GM18909 (cell line): ENCODE results near the gene EEF1AKMT1.
"Not testable (repeated sequence)": the region's sequence is repeated elsewhere in the genome, so short reads cannot be mapped to it uniquely, and the experiment has no call there.

ENCODE experiments used
- ATAC-seq: cut with Tn5 transposase; IDR thresholded peaks from one replicate; pipeline ENCODE4 v1.9.1; 2021; ENCODE audit warnings: mild to moderate bottlenecking; ENCODE audit not compliant: unreplicated experiment, poor library complexity

Gene EEF1AKMT1

GRCh38 chr13:20779405-20779804 is 5.6 kb upstream of the EEF1AKMT1 start:
- ATAC-seq = no peak

DNA sequence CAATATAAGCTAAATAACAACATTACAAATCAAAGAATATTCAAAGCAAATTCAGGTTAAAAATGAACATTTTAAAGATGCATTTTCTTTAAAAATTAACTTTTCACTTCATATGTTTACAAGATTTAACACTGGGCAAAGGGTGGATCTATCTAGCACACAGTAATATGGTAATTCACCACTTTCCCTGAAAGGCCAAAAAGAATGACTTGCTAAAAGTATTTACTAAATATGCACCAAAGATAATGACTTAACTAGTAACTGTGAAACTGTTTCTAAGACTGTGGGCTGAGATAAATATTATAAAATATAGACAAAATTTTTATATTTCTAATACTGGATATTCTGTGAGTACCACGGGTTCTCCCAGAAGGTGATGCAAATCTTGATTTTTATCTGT is 4.5 kb upstream of the EEF1AKMT1 start:
- ATAC-seq = no peak

- ATAC-seq = no peak
Observed at GRCh38 chr13:20776751-20777150, 3.0 kb upstream of the EEF1AKMT1 start.

- no peak for ATAC-seq
Observed at GRCh38 chr13:20775961-20776360, 2.2 kb upstream of the EEF1AKMT1 start.

- no peak for ATAC-seq
Observed at GRCh38 chr13:20774746-20775145, 985 bp upstream of the EEF1AKMT1 start.

GRCh38 chr13:20772401-20773131 is 1.2 kb downstream of the EEF1AKMT1 start:
- no peak for ATAC-seq

GRCh38 chr13:20769834-20770233 is 3.9 kb downstream of the EEF1AKMT1 start:
- no peak for ATAC-seq

DNA sequence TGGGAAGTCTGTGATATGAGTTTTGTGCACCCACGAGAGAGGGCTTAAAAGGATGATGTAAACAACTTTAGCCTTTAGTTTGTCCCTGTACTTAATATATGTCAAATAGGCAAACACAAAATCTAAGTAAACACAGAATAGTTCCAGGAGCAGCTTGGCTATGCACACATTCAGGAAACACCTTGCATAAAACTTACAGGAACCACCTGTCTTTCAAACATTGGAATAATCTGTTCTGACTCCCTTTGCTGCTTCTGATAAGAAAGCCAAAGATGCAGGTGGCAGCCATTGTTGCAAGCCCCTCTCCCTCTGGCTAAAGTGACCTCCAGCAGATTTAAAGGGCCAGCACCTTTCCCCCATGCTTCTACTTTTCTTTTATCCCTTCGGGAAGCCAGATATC is 4.7 kb downstream of the EEF1AKMT1 start:
- ATAC-seq = no peak

- ATAC-seq = no peak
Observed at GRCh38 chr13:20767309-20767943, 6.3 kb downstream of the EEF1AKMT1 start.

- ATAC-seq = no peak
Observed at GRCh38 chr13:20760872-20761271, 12.9 kb downstream of the EEF1AKMT1 start.

- ATAC-seq = no peak
Observed at GRCh38 chr13:20754009-20754408, 19.8 kb downstream of the EEF1AKMT1 start.

DNA sequence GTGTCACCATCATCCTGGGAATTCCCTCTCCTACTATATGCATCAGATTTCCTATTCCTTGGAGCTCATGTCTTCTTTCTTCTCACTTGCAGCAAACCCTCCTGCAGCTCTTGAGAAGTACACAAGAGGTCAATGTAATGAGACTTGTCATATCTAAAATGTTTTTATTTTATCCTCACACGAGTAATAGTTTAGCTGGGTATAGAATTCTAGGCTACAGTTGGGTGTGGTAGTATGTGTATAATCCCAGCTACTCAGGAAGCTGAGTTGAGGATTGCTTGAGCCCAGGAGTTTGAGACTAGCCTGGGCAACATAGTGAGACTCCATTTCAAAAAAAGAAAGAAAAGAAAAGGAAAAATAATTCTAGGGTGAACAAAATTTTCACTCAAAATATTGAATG is 24.4 kb downstream of the EEF1AKMT1 start:
- ATAC-seq = no peak

GRCh38 chr13:20743830-20744404 is 29.8 kb downstream of the EEF1AKMT1 start:
- ATAC-seq = not testable (repeated sequence)

DNA sequence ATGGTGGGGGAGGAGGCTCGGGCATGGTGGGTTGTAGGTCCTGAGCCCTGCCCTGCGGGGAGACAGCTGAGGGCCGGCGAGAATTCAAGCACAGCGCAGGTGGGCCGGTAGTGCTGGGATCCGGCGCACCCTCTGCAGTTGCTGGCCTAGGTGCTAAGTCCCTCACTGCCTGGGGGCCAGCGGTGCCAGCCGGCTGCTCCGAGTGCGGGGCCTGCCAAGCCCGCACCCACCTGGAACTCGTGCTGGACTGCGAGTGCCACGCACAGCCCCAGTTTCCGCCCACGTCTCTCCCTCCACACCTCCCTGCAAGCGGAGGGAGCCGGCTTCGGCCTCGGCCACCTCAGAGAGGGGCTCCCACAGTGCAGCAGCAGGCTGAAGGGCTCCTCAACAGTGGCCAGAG is 33.7 kb downstream of the EEF1AKMT1 start:
- ATAC-seq = no peak

- no peak for ATAC-seq
Observed at GRCh38 chr13:20738616-20739015, 35.1 kb downstream of the EEF1AKMT1 start.

DNA sequence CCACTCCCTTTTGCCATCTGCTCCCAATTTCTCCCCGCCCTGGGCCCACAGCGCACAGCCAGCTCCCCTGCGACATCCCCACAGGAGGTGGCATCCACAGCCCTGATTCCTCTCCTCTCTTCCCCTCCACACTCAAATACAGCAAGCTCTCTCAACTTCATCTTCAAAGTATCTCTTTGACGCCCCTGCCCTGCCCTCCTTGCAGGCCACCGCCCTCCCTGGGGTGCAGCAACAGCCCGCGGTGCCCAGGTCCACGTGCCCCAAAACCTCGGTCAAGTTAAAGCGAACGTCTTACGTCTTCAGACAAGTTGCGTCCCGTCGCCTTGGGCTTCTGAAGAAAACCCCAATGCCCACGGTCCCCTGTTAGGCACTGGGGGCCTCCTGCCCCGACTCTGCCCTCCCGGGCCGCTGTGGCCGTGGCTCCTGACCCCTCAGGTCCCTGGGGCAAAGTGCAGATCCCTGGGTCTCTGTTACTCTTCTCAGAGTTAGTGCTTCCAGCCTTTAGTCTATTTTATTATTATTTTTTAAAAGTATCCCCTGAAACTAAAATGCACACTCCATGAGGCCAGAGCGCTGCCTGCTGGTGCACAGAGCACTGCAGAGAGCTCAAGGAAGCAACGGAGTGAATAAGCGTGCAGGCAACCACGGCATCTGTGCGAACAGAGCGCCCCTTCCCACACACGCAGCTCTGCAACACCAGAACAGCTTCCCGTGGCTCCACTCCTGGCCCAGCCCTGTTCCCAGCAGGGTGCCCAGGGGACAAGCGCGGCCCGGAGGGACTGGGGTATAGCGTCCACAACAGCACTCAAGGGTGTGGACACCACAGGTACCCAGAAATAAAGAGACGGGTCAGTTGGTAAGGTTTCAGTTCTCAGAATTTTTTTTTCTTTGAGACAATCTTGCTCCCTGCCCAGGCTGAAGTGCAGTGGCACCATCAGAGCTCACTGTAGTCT is 43.9 kb downstream of the EEF1AKMT1 start:
- no peak for ATAC-seq

GRCh38 chr13:20728579-20729311 is 45.0 kb downstream of the EEF1AKMT1 start:
- ATAC-seq = no peak

DNA sequence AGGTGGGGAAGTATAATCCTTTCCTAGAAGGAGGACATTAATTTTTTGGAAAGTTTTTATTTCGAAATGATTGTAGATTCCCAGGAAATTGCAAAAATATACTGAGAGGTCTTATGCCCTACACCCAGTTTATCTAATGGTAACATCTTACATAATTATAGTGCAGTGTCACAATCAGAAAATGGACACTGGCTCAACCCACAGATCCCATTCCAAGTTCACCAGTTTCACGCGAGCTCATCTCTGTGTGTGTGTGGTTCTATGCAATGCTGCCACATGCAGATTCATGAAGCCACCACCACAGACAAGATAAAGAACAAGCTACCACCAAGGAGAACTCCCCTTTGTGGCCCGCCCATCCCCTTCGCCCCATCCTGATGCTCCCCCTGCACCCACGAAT is 45.9 kb downstream of the EEF1AKMT1 start:
- ATAC-seq = no peak

- no peak for ATAC-seq
Observed at GRCh38 chr13:20721454-20722357, 52.1 kb downstream of the EEF1AKMT1 start.
